Frontal cortex (tissue), 4 donors: ENCODE measurements around the gene ABCA1. TPM values are rescaled to one million over a fixed set of nuclear protein-coding genes. Genes with fewer than 3 reads are reported as not detected.
"Not testable (repeated sequence)": the region's sequence is repeated elsewhere in the genome, so short reads cannot be mapped to it uniquely, and the experiment has no call there.

Source experiments
- DNase-seq, 2 donors: peaks; one replicate each; pipeline ENCODE4 v3.0.0; 2012; ENCODE audit warnings: low spot score in 2 of 2
- FAIRE-seq: peaks from 2 replicates; lab custom pipeline; 2012; peaks lifted over from hg19 to GRCh38; lab: Jason Lieb, UNC
- total RNA-seq: library from RNA; depleted of rRNA; stranded (reverse); fragments of >200 nt; gene quantifications from one replicate; pipeline ENCODE4 v1.2.3, GENCODE V29; 2014
- donor health status: control.
- donor health status: control.
- donor health status: control.

The ABCA1 gene
- total RNA-seq, 1 donor from 2014 or later: 28.5 TPM

DNA sequence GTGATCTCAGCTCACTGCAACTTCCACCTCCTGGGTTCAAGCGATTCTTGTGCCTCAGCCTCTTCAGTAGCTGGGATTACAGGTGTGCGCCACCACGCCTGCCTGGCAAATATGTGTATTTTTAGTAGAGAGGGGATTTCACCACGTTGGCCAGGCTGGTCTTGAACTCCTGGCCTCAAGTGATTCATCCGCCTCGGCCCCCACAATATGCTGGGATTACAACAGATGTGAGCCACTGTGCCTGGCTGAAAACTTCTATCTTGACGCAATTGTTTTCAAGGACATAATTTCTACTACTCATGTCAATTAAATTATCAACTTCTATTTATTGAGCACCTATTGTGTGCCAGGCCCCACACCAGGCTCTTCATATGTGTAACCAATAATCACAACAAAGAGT, 72.7 kb downstream of the ABCA1 start:
- not testable (repeated sequence) for FAIRE-seq, DNase-seq

DNA sequence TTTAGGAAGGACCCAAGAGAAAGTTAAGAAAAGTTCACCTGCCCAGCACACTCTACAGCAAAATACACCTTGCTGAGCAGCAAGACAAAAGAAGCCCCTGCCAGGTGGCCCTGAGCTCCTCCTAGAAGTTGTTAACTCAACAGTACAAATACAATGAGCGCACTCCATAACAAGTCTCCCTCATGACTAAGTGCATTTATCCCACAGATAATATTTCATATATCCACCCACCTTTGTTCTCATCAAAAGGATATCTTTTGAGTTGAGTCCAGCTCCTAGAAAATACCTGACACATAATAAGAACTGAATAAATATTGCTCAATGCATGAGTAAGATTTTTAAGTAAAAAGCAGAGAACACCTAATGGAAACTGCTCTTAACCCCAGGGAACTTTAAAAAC, 73.3 kb downstream of the ABCA1 start:
- DNase-seq (no peak), FAIRE-seq (no peak)

DNA sequence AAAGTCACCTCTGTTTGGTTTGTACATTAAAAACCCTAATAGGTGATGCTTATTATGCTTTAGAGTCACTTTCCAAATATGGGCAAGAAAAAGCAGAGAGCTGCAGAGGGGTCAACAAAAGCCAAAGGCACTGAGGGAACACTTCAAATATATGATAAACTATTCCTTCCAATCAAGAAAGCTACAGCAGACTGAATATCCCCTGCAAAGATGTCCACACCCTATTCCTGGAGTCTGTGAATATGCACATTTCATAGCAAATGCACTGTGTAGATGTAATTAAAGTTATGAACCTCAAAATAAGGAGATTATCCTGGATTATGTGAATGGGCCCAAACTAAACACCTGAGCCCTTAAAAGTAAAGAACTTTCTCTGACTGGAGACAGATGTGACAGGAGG, 74.3 kb downstream of the ABCA1 start:
- FAIRE-seq (no peak), DNase-seq (no peak)

DNA sequence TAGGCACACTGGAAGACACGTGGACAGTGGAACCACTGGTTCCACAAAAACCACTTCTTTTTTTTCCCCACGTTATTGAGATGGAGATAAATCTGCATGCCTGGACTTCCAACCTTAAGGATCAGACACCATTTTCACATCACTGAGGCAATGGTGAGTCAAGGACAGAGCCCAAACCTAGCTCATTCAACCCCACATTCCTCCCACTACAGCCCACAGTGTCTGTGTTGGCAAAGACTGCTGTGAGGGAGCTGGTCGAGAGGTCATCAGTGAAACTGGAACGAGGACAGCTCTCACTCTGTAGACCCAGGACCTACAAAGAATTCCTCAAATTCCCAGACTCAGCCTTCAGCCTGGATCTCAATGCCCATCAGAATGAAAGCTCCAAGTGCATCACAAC, 74.8 kb downstream of the ABCA1 start:
- FAIRE-seq (no peak), DNase-seq (no peak)

DNA sequence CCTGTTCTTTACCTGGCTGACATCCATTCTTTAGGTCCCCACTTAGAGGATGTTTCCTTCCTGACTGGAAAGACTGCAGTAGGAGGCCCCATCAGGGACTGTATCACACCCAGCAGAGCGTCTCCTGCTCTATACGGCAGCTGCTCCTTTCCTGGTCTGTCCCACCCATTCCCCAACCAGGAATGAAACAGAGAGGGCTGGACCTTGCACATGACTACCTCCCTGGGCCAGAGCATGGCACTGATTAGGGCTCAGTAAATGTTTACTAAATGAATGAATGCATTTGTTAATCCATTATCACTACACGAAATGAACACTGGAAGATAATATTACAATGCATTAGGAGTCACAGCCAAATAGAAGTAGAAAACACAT, 76.4 kb downstream of the ABCA1 start:
- FAIRE-seq (no peak), DNase-seq (no peak)

DNA sequence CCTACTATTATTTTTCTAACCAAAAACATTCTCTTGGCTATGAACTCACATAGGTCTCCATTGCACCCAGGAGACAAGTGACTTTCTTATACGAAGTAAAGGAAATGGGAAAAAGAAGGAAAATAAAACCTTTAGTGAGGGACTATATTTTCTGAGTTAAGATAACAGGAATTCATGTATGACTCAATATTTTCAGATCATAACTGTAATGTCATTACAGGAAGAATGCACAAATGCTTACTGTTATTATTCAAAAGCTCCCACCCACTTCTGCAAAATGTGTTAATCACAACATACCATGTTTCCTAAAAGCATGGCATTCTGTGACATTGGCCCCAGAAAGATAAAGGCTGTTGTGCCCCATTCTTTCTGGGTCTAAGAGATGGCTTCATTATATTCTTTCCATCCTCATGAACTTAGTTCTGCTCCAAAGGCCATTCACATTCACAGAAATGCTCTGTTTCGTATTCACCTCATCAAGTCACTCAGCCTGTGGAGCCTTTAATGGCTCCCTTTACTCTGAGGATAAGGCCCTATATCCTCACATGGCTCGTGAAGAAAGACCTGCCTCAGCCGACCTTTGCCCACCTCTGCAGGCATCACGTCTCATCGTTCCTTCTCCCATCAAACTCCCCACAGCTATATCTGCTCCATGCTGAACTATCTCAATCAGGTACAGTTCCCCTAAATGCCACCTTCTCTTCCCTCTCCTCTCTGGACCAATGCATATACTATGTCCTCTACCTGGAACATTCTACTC, 77.0 kb downstream of the ABCA1 start:
- DNase-seq (no peak), FAIRE-seq (no peak)

DNA sequence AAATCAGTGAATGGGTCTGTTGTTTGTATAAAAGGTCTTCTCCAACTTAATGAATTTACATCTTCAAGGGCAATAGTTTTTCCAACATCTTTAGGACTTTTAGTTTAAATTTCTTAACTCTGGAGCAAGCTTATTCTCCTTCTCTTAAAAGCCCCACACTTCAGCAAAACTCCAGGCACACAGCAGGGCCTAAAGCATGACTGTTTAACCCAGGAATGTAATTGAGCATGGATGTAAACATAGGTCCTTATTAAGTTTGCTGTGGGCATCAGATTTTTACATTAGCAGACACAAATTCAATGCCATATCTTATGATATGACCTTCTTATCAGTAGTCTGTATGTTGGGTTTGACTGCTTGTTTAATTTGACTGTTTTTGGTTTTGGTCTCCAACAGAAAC, 78.9 kb downstream of the ABCA1 start:
- no peak for DNase-seq
- FAIRE-seq: no peak

DNA sequence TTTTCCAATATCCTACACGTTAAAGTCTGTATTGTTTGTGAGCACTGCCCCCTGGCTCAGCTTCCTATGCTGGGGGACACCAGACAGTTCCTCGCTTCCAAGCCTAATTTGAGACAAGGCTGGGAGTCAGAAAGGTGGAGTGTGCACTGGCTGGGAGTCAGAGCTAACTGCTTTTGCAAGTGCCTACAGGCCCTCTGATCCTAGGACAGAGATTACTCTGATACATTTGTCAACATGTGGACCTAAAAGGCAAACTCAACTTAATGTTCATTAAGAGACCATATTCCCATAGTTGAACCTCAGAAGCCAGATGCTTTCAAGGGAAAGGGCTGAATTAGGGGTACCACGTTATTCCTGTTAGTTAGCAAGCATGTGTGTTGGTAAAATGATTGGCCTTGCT, 83.2 kb downstream of the ABCA1 start:
- FAIRE-seq: no peak

DNA sequence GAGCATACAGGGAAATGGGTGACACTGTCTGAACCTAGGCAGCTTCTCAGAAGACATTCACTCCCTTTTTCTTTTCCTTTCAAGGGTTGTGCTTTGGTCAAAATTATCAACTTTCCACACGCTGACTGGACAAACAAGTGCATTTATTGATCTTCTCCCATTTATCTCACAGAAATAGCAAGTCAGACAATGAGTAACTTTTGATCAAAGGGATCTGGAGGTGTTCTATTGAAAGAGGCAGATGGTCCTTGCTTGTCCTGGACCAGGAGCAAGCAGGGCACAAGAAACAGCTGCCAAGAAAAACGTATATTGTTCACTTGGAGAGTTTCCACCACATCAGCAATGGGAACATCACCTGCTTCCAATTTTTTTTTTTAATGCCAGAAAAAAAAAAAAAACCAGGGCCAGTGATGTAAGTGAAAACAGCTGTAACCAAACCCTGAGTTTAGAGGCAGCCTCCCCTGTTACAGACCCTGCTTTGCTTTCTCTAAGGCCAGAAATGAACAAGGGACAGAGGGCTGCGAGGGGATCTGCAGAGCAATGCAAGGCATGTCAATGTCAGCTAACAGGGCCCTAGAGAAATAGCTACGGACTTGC, 84.2 kb downstream of the ABCA1 start:
- DNase-seq (no peak), FAIRE-seq (no peak)

More for the DNA sequence above, 83.2 kb downstream of the ABCA1 start:
- no peak for DNase-seq

DNA sequence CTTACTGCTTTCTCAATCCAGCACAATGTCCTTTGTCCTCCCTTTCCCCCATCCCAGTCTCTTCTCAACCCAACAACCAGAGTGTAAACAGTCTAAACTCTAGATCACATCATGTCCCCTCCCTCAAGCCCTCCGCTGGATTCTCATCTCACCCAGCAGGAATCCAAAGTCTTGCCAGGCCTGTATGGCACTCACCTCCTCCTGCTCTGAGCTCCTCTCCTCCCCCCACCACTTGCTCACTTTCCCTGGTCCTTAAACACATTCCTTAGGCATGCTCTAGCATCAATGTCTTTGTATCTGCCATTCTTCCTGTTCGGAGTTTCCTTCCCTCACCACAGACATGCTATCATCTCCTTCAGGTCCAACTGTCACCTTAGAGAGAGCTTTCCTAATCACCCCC, 85.3 kb downstream of the ABCA1 start:
- no peak for DNase-seq
- FAIRE-seq: no peak

DNA sequence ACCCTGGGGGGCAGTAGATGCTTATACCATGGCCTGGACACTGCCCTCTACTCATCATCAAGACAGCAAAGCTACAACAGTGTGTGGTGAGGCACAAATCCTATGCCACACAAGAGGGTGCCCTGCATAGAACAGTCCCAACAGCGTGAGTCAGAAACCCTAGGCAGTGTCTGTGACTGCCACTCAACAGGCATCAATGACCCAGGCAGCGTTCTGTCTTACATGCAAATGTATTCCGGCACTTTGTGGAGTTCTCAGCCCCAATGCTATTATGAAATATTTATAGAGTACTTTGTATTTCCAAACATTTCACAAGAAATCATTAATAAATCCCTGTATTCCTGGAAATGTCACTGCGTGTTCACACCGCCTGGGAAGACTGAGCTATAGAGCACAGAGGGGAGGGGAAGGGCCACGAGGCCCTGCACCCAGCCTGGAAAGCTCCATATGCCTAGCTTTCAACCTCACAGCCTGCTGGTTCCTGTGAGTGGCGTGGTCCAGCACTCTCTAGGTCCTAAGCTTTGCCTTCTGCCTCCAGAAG, 86.3 kb downstream of the ABCA1 start:
- FAIRE-seq (no peak), DNase-seq (no peak)

DNA sequence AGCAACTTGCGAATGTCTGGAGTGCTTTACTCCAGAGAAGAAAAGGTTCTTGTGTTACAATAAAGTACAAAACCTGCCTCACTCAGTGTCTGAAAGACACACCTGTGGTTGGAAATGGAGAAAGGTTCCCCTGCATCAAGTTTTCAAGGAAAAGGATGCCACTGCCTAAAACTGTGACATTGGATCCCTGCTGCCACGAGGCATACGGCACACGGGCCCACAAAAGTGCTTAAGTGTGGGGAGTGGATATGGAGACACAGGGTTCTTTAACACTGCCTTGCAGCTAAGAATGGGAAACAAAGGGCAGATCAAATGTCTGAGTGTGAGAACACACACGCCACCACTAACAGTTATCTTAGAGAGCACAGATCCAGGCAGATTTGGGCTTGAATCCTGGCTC, 89.0 kb downstream of the ABCA1 start:
- DNase-seq: no peak
- FAIRE-seq: no peak

DNA sequence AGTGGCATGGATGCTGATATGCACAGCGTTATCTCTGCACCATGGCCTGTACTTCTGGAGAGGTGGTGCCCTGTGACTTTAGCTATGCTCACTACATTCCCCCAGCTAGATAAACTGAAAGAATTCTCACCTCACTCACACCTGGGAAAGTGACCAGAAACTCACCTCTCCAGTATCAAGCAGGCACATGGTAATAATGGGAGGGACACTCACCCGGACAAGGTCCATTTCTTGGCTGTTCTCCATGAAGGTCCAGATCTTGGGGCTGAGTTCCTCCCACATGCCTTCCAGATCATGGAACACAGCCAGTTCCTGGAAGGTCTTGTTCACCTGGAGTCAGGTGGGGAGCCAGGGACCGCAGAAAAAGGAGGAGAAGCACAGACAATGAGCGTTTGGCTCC, 91.2 kb downstream of the ABCA1 start:
- FAIRE-seq: no peak
- DNase-seq: no peak

DNA sequence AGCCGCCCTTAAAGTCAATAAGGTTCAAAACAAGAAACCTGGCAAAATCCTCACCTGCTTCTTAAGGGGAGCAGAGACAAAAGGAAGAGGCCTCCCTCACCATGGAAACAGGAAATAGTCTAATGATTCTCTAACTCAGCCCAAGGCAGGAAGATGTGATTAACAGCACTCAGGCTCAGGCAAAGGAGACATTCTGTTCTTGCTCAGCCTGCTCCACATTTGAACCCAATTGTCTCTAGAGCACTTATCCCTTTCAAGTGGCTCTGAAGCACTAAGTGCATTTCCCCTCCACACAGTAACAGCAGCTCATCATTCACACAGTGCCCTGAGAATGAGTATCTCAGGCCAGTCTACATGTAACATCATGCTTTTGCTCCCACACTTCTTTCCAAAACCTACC, 91.7 kb downstream of the ABCA1 start:
- no peak for DNase-seq
- FAIRE-seq: no peak

DNA sequence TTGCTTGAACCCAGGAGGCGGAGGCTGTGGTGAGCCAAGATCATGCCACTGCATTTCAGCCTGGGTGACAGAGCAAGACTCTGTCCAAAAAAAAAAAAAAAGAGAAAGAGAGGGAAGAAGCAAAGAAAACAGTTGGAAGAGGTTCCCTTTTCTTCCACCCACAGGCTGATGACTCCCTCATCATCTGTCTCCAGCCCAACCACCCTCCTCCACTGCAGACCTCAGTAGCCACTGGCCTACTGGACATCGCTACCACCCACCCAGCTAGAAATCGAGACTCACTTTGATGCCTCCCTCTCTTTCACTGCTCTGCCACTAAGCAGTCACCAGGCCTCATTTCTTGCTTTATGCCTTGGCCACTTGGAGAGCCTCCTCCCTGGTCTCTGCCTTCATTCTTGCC, 92.8 kb downstream of the ABCA1 start:
- FAIRE-seq (no peak), DNase-seq (no peak)

DNA sequence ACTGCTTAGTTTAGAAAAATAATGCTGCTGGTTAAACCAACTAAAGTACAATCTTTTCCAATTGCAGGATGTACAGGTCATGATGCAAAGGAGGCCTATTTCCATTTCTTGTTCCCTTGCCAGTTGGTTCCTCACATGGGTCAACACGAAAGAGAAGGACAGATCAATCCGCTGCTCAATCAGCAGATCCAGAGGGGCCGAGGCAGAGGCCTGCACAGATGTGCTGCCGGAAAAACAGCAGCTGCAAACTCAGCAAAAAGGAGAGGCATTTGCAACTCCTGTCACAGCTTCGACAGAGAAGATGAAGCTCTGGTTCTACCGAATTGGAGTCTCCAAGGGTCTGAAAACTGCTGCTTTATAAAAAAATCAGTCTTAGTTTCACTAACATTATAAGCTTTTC, 94.3 kb downstream of the ABCA1 start:
- DNase-seq: no peak
- no peak for FAIRE-seq

DNA sequence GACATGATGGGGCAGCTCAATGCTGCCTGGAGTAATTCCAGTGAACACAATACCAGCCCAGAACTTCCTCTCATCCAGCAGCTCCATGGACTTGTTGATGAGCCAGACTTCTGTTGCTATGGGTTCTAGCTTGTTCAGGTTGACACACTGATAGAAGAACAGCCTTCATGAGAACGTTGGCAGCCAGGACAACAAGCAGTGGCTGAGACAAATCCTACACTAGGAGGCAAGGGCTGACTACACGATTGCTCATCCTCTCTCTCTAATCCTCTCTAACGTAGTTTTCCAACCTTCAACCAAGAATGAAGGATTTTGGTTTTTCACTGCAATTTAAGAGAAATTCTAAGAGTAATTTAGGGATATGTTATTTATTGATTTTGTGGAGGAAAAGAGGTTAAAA, 96.3 kb downstream of the ABCA1 start:
- no peak for DNase-seq
- no peak for FAIRE-seq

DNA sequence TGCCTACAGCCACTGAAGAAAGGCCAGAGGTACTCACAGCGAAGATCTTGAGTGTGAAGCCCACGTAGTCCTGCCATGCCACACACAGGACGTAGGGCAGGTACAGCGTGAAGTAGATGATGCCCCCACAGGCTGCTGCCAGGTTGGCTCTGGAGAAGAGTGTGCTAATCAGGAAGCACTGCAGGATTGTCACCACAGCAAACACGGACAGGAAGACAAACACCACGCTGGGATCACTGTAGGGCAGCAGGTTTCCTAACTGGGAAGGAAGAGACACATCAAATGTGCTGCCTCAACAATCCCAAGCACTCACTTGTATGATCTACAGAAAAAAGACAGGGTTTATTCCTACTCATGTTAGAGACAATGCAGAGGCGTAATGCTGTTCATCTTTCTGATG, 101.0 kb downstream of the ABCA1 start:
- DNase-seq (no peak), FAIRE-seq (no peak)

DNA sequence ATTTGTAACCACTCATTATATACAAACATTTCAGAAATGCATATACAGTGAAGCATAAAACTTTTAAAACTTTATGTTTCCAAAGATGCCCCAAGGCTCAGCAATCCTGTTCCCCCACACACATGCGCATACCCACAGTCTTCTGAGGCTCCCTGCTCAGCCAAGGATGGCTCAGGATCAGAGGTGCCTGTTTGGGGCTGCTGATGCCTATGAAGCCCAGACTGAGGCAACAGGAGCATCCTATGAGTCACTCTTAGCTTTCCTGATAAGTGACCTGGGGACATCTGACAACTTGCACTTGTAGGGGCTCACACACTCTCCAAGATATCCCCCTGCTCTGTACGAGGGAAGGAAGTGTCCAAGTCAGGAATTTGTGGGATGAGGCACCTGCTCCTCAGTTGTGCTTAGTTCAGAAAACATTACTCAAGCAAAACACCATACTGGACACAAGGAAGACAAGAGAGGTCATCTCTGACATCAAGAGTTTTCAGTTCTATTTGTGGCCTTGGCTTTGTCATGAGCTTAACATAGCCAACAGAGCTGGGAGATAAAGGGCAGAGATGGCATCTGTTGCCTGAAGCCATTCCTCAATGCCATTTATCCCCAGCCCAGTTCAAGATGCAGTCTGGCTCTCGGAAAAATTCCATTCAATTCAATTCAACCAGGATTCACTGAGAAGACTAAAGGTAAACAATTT, 101.7 kb downstream of the ABCA1 start:
- FAIRE-seq: no peak

DNA sequence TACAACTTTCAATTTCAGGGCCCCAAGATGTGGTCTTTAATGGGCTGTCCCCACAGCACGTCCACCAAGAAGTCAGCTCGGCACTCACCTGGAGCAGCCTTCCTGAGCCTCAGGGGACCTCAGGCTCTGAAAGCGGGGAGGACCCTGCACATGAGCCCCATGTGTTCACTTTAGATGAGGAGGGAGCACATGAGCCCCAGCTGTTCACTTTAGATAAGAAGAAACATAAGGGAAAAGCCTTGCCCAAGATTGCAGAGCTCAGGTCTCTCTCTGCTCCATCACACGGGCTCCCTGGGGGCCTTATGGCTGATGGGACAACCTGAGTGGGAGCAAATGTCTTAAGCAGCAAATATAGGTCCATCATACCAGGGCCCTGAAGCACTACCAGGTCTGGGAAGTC, 107.6 kb downstream of the ABCA1 start:
- DNase-seq (no peak), FAIRE-seq (no peak)

More for the DNA sequence above, 101.7 kb downstream of the ABCA1 start:
- no peak for DNase-seq

DNA sequence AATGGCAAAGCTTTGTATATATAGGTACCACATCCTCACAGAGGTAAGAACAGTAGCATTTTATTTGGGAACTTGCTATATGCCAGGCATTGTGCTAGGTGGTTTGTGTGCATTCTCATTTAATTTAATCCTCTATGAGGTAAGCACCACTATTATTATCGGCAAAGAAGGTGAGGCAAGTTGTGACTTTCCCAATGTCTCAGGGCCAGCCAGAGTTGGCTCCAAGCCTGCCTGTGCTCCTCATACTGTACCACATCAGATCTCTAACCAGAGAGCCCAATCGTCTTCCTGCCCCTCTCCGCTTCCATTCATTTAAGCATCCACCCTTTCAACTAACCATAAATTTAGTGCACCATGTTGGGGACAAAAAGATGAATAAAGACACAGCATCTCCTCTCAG, 108.9 kb downstream of the ABCA1 start:
- FAIRE-seq (no peak), DNase-seq (no peak)
